Activated CD8-positive, alpha-beta memory T cell treated with anti-CD3 and anti-CD28 coated beads for 1 hour (primary cell): ENCODE data around the gene ITGA2.
"Not testable (repeated sequence)": the region's sequence is repeated elsewhere in the genome, so short reads cannot be mapped to it uniquely, and the experiment has no call there.

Experiments used
- DNase-seq, 2 donors: peaks; one replicate each; pipeline ENCODE4 v3.0.0-alpha.2; 2020; ENCODE audit warnings: low read depth in 1 of 2; ENCODE audit errors: extremely low read depth in 1 of 2

Gene ITGA2

DNA sequence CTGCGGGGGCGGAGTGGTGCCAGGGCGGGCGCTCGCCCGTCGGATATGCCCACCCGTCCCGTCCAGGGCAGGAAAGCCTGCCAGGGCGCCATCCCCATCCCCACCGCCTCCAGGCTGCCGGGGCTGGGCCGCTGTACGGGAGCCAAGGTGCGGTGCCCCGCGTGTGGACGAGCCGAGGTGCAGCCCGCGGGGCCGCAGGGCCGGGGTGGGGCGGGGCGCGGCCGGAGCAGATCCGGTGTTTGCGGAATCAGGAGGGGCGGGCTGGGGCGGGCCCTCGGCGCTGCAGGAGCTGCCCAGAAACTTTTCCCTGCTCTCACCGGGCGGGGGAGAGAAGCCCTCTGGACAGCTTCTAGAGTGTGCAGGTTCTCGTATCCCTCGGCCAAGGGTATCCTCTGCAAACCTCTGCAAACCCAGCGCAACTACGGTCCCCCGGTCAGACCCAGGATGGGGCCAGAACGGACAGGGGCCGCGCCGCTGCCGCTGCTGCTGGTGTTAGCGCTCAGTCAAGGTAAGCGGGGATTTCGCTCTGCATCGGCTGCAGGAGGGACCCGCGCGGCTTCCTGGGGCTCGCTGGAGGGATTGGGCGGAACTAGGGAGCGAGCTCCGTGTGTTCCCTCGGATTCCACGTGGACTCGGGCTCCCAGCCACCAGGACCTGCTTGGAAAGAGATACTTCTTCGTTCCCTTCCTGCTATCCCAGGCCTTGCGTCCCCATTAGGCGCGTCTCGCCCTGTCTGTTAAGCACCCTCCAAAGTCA is at the start of gene ITGA2:
Gene ITGA2, plus strand, starts transcription at position 328 of the 756 bp plus-strand sequence. Its CDS starts 117 bp downstream, at position 445.
- DNase-seq, result peak in 1 of 2 donors; percentile 5

DNA sequence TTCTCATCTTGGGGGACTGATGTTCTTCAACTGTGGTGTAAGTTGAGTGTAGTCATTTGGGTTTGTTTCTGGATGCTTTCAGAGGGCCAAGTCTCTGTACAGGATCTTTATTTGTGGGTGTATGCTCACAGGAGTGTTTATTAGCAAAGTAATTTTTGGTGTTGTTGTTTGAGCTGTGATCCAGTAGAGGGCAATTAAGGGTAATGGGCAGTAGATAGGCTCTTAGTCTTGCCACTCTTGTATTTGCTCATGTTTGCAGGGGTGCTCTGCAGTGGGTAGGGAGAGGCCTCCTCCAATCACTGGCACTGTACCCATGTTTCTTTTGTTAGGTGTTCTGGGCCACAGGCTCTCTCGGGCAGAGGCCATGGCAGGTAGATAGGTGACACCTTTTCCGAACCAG is 45.9 kb upstream of the ITGA2 start:
- no peak for DNase-seq

GRCh38 chr5:52943808-52944207 is 45.3 kb upstream of the ITGA2 start:
- DNase-seq, result no peak

DNA sequence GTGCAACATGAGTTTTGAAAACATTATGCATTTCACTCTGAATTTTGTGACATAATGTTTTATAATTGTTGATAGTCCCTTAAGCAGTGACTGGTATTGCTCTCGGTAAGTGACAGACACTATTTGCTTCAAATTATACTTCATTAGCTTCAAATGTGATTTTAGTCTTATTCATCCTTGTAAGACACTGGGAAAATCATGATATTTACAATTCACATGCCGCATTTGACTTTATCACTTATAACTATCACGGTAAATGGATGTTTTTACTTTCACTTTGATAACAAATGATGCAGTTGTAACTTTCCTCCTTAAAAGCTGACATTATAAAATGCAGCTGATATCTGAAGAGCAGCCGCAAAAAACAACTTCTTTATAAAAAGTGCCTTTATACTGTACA is 44.1 kb upstream of the ITGA2 start:
- no peak for DNase-seq

DNA sequence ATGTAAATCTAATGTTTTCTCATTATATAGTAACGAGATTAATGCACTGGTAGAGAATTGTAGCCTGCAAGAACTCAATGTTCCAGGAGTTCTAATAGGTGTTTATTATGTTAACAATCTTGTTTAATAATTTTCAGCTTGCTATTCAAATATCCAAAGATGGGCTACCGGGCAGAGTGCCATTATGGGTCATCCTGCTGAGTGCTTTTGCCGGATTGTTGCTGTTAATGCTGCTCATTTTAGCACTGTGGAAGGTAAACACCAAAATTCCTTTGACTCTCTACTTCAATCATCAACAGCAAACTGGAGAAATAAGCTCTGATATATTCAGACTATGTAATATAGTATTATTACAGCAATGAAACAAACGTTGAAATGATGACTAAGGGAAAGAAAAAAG is 41.9 kb upstream of the ITGA2 start:
- no peak for DNase-seq

- DNase-seq, result no peak
Measured at GRCh38 chr5:52947851-52948250, 41.3 kb upstream of the ITGA2 start.

- peak; percentile 8 to 20 for DNase-seq
Measured at GRCh38 chr5:52948418-52949076, 40.6 kb upstream of the ITGA2 start.

- DNase-seq, result no peak
Measured at GRCh38 chr5:52950686-52951085, 38.5 kb upstream of the ITGA2 start.

DNA sequence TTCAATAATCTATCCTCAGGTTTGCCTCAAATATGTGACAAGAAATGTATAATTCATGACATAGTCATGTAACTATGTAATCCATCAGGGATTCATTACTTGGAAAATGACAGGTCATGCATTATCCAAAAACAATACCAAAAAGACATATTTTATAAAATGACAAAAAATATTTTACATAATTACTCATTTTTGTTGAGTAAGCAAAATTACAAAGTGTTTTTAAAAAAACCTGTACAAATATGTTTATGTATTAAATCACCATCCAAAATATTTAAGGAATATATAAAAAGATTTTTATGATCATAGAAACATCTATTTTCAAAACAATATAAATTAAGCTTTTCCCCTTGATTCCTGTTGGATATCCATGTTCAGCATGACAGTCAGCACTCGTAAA is 36.7 kb upstream of the ITGA2 start:
- no peak for DNase-seq

DNA sequence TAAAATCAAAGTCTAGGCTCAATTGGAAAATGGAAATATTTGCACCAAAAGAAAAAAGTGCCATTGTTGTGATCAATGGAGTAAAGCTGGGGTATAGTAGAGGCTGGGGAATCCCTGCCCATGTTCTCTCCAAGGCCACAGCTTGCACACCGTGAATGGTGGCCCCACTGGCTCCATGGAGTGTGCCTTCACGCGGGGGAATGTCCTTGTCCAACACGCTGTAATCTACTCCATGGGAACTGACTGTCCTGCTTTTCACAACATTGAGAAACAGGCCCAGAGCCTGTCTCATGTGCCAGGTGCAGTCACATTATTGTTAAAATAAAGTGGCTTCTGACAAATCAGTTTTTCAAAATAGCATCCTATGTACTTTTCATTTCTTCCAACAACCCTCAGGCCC is 33.1 kb upstream of the ITGA2 start:
- DNase-seq, result no peak

GRCh38 chr5:52956915-52957747 is 32.0 kb upstream of the ITGA2 start:
- no peak for DNase-seq

- no peak for DNase-seq
Measured at GRCh38 chr5:52961274-52961681, 27.9 kb upstream of the ITGA2 start.

DNA sequence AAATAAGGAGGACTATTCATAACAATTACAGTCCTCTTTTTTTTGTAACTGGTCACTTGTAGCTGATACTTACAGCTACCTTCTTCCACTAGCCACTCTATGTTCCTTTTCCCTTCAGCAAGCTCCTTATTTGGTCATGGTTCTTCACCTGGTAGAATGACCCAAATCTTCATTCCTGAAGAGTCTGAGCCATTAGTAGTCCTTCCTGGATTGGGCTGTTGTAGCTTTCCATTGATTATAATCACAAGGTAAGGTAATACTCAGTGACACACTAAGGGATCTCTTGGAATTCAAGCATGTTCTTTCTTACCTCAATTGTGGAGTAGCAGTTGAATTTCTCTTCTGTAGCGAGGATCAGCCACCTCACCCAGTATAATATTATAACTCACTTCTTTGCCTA is 25.5 kb upstream of the ITGA2 start:
- no peak for DNase-seq

DNA sequence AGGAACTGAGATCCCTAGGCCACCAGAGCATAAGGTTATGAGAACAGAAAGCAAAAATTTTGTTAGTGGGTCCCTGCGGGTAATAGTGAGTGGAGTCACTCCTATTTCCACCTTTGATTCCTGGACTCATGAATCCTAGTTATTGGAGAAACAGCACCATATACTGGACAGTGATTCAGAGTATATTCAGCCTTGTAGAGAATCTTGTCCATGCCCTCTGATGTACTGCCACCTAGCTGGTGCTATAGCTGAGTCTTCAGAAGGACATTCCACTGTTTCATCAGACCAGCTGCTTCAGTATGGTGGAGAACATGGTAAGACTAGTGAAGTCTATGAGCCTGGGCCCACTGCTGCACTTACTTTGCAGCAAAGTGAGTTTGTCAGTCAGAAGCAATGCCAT is 25.0 kb upstream of the ITGA2 start:
- DNase-seq, result no peak

DNA sequence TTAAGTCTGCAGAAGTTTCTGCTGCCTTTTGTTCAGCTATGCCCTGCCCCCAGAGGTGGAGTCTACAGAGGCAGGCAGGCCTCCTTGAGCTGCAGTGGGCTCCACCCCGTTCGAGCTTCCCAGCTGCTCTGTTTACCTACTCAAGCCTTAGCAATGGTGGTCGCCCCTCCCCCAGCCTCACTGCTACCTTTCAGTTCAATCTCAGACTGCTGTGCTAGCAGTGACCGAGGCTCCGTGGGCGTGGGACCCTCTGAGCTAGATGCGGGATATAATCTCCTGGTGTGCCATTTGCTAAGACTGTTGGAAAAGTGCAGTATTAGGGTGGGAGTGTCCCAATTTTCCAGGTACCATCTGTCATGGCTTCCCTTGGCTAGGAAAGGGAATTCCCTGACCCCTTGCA is 13.0 kb upstream of the ITGA2 start:
- DNase-seq, result not testable (repeated sequence)

GRCh38 chr5:52977264-52977897 is 11.8 kb upstream of the ITGA2 start:
- no peak for DNase-seq

- no peak for DNase-seq
Measured at GRCh38 chr5:52981507-52981906, 7.6 kb upstream of the ITGA2 start.

GRCh38 chr5:52983731-52984636 is 5.2 kb upstream of the ITGA2 start:
- no peak for DNase-seq

DNA sequence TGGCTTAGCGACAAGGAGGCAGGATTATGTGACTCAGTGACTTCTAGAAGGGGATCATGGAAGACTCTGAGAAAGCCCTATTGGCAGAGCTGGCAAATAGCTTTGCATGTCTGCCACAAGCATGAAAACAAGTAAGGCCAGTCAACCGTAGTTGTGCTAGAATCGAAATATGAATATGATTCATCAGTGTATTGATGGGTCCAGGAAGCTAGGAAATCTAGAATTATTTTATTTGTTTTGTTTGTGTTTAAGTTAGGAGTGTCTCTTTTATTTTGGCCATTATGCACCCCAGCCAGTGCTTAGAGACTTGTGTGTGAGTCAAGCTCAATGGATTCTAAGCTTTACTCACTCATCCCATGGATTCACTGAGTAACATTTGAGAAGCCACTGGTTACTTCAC is 3.8 kb upstream of the ITGA2 start:
- DNase-seq, result no peak

- no peak for DNase-seq
Measured at GRCh38 chr5:52987711-52988331, 1.3 kb upstream of the ITGA2 start.
